WTC11 (cell line): ENCODE measurements around the gene FAM89A.

ENCODE experiments used
- CREM ChIP-seq: sonication (generic); formaldehyde crosslinking; IDR thresholded peaks from 2 replicates; pipeline ENCODE4 v1.8.1; 2022; ENCODE audit warnings: mild to moderate bottlenecking, missing genetic modification reagents, moderate library complexity
- CTCF ChIP-seq: fragments of 200-600 bp; IDR thresholded peaks from 2 replicates; pipeline ENCODE4 v1.8.0; 2022; ENCODE audit warnings: antibody characterized with exemption
- ETV6 ChIP-seq: sonication (generic); formaldehyde crosslinking; IDR thresholded peaks from 2 replicates; pipeline ENCODE4 v1.8.1; 2022; ENCODE audit warnings: mild to moderate bottlenecking, missing genetic modification reagents
- IRF2 ChIP-seq: sonication (generic); formaldehyde crosslinking; IDR thresholded peaks from 2 replicates; pipeline ENCODE4 v1.8.0; 2022; ENCODE audit warnings: low read depth, missing genetic modification reagents, borderline replicate concordance
- ZNF219 ChIP-seq: sonication (generic); formaldehyde crosslinking; IDR thresholded peaks from 2 replicates; pipeline ENCODE4 v1.8.0; 2023; ENCODE audit warnings: missing genetic modification reagents, mild to moderate bottlenecking, borderline replicate concordance
- ZNF263 ChIP-seq: sonication (generic); formaldehyde crosslinking; IDR thresholded peaks from 2 replicates; pipeline ENCODE4 v1.8.1; 2022; ENCODE audit warnings: low read depth, mild to moderate bottlenecking, moderate library complexity, missing genetic modification reagents
- ZNF317 ChIP-seq: sonication (generic); formaldehyde crosslinking; IDR thresholded peaks from 2 replicates; pipeline ENCODE4 v1.8.1; 2023; ENCODE audit warnings: low read depth, mild to moderate bottlenecking, moderate library complexity, missing genetic modification reagents, borderline replicate concordance

GRCh38 chr1:231011360-231011759, 28.7 kb downstream of the FAM89A start:
- TF ChIP-seq ZNF263 (CRISPR knock-in tag) (no peak), ZNF317 (no peak), CTCF (no peak), ZNF219 (no peak), CREM (CRISPR knock-in tag) (no peak), ETV6 (CRISPR knock-in tag) (no peak), IRF2 (CRISPR knock-in tag) (no peak)
